Activated CD8-positive, alpha-beta memory T cell treated with anti-CD3 and anti-CD28 coated beads for 1 hour (primary cell): ENCODE results near the gene AKR1C4.
"Not testable (repeated sequence)": the region's sequence is repeated elsewhere in the genome, so short reads cannot be mapped to it uniquely, and the experiment has no call there.

ENCODE experiments used
- DNase-seq, 2 donors: peaks; one replicate each; pipeline ENCODE4 v3.0.0-alpha.2; 2020; ENCODE audit warnings: low read depth in 1 of 2; ENCODE audit errors: extremely low read depth in 1 of 2

AKR1C4 gene

DNA sequence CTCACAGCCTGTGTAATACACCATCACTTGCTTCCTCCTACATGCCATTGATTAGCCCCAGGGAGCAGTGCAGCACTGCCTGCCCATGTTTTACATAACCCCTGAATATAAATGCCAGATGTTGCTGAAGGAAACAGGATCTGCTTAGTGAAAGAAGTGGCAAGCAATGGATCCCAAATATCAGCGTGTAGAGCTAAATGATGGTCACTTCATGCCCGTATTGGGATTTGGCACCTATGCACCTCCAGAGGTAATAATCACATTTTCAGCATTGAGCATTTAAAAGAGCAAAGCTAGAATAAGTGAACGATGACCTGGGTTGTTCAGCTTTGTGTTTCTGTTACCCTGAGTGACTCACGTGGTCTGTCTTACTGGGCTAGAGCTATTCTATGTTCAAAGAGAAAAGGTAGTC, at the start of gene AKR1C4:
TSS of gene AKR1C4 (plus strand) at position 136 of the 412 bp plus-strand sequence. CDS start at position 167, 31 bp downstream.
- no peak for DNase-seq

DNA sequence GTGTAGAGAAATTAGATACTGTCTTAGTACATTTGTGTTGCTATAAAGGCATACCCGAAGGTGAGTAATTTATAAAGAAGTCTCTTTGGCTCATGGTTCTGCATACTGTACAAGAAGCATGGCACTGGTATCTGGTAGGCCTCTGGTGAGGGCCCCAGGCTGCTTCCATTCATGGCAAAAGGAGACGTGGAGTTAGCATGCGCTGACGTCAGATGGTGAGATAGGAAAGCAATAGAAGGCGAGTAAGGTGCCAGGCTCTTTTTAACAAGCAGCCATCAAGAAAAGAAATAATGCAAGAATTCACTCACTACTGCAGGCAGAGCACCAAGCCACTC, 49.8 kb upstream of the AKR1C4 start:
- DNase-seq = no peak

DNA sequence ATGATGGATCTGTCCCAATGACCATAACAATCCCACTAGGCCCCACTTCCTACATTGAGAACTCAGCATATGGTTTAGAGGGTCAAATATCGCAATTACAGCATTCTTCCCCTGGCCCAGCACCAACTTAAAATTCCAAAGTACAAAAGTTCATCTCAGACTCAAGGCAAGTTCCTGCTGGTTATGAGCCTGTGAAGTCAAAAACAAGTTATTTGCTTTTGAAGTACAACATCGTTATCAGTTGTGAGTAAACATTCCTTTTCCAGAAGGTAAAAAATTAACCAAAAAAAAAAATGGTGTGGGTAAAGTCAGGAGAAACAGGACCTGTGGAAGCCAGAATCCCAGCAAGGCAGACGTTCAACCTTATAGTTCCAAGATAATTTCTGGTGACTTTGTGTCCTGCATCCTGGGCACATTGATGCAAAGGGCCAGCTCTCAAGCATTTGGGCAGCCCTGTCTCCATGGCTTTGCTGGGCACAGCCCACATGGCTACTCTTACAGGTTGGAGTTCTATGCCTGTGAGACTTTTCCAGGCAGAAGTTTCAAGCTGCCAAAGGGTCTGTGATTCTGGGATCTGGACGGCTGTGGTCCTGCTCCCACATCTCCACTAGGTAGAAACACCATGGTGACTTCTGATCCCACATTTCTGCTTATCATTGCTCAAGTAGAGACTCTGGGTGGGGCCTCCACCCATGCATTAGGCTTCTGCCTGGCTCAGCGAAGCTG, 49.2 kb upstream of the AKR1C4 start:
- DNase-seq = no peak

DNA sequence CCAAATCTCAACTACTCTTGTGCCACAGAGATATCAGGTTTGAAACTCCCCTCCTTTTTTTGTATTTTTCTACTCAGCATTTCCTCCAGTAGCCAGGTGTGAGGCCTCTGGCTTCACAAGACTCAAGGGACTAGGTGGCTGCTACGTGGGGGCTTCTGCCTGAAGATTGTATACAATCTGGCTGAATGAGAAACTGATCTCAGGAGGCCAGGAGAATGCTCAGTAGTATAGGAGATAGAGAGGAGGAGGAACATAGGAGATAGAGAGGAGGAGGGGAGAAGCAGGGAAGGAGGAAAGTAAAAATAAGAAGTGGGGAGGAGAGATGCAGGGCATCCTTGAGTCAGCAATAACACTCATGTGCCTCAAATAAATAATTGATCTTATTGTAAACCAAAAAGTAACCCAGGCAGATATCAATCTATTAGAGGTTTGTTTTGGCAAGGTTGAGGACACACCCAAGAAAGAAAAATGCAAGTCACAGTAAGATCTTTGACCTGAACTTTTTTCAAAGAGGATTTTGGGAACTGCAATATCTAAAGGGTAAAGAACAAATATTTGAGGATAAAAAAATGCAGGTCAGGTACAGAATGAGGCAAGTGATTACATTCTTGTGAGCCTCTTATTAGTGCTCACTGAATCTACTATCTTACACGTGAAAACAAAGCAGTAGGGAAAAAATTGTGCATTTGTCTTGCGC, 48.5 kb upstream of the AKR1C4 start:
- no peak for DNase-seq

DNA sequence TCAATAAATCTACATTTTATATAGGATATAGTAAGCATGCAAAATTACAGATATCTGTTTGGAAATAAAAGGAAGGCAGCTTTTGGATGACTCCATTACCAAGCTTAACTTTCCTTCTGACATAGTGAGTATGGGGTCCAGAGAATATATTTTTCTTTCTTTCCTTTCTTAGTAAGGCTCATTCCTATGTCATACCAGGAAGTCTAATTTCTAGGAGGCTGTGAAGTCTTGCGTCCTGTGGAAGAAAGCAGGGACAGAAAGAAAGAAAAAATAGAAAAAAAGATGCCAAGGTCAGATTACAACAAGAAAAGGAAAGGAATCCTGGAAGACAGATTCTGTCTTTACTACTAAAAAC, 48.0 kb upstream of the AKR1C4 start:
- no peak for DNase-seq

DNA sequence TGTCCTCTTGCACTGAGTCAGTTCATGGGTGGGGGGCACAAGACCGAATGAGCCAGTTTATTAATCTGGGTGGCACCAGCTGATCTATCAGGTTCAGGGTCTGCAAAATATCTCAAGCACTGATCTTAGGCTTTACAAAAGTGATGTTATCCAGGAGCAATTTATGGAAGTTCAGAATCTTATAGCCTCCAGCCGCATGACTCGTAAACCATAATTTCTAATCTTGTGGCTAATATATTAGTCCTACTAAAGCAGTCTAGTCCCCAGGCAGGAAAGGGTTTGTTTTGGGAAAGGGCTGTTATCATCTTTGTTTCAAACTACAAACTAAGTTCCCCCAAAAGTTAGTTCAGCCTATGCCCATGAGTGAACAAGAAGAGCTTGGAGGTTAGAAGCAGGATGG, 45.6 kb upstream of the AKR1C4 start:
- DNase-seq = no peak

DNA sequence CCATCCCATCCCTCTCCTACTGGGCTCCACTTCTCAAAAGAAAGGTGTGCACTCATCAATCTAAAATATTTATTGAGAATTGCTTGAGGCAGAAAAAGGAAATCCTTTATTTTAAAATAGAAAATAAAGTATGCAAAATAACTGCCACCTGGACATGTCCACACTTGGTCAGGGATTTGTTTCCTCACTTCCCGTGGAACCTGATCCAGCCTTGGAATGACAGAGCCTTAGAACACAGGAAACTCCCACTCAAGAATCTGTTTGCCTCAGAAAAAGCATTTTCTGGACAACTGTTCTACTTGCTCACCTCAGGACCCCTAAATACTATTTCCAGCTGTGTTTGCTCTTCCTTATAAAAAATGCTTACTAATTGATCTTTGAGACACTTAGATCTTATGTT, 40.7 kb upstream of the AKR1C4 start:
- DNase-seq = no peak

DNA sequence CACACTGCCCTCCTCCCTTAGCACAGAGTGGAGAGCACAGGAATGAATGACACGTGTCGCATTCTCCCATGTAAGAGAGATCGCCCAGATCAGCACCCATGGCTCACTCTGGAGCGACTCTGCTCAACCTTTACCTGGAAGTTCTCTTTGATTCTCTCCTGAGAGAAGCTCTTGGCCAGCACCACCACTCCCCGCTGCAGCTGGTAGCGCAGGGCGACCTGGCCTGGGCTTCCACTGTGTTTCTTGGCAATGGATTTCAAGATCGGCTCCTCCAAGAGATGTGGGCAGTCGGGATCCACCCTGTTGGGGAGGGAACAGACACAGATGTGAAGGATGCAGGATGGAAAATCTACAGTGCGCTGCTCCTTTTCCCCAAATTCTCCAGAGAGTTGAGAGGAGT, 39.1 kb upstream of the AKR1C4 start:
- no peak for DNase-seq

DNA sequence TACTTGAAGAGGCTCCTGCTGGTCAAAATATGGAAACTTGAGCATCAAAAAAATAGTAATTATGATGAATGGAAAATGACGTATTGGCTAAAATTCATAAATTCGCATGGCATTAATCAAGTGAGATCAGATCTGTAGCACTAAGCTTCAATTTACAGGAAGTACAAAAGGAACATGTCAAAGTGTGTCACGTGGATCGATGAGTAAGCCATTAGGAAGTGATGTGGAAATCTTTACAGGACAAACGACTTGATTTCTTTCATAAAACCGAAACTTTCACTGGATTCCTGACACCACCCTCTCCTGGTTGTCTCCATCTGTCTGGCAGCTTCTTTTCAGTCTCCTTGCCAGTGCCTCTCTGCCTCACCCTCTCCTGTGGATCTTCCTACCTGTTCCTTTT, 37.5 kb upstream of the AKR1C4 start:
- DNase-seq = no peak

DNA sequence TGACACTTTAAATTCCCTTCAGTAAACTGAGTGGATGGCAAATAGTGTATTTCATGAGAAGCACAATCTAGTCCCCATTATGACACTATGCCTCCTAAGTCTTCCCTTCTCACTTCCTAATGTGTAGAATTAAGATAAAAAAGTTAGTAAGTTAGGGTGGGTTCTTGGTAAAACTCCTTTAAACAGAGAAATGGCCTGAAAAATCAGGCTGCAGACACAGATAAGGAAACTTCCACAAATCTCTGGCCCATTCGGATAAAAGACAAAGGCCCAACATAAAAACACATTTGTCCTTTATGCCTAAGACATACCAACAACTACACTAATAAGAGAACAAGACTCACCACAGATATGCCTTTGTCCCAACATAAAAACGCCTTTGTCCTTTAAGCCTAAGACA, 33.1 kb upstream of the AKR1C4 start:
- no peak for DNase-seq

DNA sequence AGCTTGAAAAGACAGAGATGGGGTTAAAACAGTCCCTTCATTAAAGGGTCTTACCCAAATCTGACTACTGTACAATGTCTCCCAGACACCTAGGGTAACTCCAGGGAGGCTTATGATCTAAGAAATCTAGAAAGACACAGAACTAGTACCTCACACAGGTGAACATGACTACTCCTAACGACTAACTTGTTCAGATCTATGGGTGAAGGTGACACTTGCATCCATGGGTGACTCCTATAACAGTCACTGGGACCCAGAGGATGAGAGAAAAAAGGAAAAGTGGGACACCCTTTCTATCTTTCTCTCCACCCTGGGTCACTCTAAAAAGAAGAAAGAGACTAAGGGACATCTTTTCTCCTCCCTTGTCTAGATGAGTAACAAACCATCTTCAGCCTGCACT, 30.9 kb upstream of the AKR1C4 start:
- DNase-seq = no peak

DNA sequence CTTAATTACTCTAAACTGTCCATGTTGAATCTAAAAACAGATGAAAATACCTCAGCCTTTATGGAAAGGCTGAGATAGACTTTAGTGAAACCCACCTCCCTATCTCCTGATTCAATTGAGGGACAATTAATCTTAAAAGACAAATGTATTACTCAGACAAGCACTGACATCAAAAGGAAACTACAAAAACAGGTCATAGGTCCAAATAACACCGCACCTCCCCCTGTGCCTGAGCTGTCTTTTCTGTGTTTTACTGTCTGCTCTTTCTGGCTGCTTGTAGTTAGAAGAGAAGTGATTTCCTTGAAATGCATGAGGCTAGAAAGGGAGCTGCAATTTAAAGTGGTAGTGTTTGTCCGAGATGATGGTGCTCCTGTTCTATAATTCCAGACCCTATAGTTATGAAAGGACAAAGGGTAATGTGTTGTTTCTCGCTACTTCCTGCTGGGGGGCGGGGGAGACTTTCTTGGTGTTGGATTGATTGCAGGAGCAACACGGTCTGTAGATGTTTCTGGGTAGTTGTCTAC, 27.7 kb upstream of the AKR1C4 start:
- DNase-seq = no peak

DNA sequence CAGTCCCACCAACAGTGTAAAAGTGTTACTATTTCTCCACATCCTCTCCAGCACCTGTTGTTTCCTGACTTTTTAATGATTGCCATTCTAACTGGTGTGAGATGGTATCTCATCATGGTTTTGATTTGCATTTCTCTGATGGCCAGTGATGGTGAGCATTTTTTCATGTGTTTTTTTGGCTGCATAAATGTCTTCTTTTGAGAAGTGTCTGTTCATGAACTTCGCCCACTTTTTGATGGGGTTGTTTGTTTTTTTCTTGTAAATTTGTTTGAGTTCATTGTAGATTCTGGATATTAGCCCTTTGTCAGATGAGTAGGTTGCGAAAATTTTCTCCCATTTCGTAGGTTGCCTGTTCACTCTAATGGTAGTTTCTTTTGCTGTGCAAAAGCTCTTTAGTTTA, 21.1 kb upstream of the AKR1C4 start:
- not testable (repeated sequence) for DNase-seq

DNA sequence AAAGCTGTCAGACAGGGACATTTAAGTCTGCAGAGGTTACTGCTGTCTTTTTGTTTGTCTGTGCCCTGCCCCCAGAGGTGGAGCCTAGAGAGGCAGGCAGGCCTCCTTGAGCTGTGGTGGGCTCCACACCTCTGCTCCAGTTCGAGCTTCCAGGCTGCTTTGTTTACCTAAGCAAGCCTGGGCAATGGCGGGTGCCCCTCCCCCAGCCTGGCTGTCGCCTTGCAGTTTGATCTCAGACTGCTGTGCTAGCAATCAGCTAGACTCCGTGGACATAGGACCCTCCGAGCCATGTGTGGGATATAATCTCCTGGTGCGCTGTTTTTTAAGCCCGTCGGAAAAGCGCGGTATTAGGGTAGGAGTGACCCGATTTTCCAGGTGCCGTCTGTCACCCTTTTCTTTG, 16.1 kb upstream of the AKR1C4 start:
- not testable (repeated sequence) for DNase-seq

DNA sequence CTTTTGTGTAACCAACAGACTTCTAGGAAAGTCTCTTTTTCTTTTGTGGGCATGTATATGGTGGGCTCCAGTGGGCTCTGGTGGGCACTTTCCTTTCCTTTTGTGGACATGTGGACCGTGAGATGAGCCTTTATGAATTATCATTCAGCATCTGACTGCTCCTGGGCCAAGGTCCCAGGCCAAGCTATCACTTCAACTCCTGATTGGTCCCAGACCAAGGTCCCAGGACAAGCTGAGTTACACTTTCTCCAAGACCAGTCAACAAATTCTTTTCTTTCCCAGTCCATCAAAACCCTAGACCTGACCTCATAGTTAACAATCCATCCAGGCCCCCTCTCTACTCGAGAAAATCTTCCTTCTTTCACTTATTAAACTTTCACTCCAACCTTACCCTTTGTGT, 12.7 kb upstream of the AKR1C4 start:
- DNase-seq = no peak

DNA sequence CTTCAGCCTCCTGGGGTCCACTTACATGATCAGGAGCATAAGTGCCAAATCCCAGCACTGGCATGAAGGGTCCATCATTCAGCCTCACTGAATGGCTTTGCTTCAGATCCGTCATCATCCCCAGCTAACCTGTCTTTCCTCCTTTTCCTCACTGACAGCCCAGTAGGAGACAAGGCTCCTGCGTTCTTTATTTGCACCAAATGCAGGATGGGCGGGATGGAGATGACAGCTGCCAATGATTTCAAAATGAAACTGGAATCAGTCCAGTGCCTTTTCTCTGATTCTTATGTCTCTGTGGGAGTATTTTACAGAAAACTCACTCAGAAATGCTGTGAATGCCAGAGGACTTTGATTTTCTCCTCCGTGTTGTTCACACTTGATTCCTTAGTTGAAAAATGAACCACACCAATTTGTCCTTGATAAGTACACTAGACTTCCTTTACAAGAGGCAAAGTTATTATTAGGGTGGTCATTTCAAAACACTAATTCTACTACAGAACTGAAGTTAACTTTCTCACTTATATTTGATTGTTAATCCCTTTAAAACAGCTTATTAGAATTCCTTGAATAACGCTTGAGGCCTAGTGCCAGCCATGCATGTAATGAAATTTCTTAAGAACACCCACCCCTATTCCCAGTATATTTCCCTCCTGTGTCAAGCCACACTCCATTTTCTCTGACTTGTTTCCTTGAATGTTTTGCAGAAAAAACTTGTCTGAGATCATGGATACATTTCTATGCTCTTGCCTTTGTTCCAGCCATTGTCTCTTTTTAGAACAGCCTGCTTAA, 11.5 kb upstream of the AKR1C4 start, which contains the start of gene AKR1C8:
TSS of gene AKR1C8 (minus strand) at position 164 of the 789 bp plus-strand sequence. CDS start at position 118, 46 bp downstream.
- no peak for DNase-seq

DNA sequence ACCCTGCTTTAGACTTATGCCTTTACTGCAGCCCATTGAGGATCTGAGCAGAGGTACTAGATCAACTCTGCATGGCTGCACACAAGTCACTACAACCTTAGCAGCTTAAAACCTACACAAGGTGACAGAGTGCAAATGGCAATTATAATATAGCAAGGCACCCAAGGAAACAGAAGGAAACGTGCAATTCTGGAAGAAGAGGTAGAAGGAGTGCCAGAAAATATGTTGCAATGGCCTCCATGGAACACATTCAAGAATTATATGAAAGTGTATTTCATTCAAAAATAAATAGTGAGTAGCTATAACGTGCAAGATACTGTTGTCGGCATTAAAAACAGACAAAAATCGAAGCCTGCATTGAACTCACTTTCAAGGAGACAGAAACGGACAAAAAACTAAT, 8.8 kb upstream of the AKR1C4 start:
- DNase-seq = no peak

DNA sequence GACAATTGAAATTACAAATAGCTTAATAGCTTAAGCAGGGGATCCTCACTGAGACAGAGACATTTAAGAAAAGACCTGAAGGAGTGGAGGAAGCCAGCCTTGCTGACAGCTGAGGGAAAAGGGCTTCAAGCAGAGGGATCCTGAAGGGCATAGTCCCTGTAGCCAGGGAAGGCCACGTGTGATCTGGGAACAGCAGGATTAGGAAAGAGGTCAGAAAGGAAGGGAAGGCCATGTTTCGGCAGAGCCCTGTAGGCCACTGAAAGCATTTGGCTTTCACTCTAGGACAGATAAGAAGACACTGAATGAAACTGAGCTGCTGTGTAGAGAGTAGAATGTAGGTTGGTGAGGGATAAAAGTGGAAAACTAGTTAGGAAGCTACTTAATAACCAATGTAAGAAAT, 8.3 kb upstream of the AKR1C4 start:
- DNase-seq = no peak

DNA sequence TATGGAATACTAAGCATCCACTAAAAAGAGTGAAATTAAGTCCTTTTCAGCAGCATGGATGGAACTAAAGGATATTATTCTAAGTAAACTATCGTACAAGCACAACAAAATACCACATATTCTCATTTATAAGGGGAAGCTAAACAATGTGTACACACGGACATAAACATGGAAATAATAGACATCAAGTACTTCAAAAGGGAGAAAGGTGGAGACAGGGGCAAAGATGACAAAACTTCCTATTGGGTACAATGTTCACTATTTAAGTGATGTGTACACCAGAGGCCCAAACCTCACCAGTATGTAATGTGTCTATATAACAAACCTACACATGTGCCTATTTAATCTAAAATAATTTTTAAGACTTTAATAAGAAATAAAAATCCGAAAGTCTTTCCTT, 2.2 kb upstream of the AKR1C4 start:
- DNase-seq = no peak

DNA sequence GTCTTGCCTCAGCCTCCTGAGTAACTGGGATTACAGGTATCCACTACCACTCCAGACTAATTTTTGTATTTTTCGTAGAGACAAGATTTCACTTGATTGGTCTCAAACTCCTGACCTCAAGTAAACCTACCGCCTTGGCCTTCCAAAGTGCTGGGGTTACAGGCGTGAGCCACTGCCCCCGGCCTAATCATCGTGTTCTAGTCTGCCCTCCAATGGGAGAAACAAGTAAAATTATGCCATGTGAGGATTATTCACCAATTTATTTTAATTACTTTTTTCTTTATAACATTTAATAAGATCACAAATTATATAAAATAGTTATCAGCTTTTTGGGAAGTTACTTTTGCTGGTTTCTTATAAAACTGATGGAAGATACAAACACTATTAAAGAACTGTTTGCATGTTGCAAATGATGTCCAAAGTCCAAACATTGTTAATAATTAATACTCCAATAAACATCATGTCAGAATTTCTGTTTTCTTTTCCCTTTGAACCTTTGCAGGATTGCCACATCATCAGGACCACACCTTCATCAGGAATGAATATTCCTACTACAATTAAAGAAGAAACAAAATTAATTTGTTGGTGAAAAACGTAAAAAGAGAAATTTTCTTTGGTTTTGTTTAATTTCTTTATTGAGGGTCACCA, 786 bp upstream of the AKR1C4 start:
- DNase-seq = no peak

DNA sequence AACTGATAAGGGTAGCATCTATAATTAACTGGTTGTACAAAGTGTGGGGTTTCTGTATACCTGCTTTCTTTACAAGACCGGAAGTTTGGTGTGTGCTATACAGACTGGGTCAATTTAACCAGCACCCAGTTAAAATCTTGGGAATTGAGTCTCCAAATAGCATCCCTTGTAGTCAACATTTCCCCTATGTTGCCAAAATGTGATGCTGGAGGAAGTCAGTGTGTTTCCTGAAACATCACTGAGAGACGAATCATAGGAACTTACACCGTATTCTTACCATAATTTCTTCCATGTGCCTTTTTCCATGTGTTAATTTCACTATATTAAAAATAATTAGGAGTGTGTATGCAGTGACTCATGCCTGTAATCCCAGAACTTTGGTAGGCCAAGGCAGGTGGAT, 1.7 kb downstream of the AKR1C4 start:
- no peak for DNase-seq
